H4 (cell line): Measurements from ENCODE around the gene C1orf232. TPM values are rescaled to one million over a fixed set of nuclear protein-coding genes. Genes with fewer than 3 reads are reported as not detected.

Experiments used
- DNase-seq: peaks from one replicate; pipeline ENCODE4 v3.0.0-alpha.2; 2015; ENCODE audit warnings: low spot score
- total RNA-seq: library from RNA; depleted of rRNA; stranded (reverse); fragments of >200 nt; shearing (Covaris generic); gene quantifications from 2 replicates; pipeline ENCODE4 v1.2.3, GENCODE V29; 2014

The C1orf232 gene
- total RNA-seq, 1 experiment from 2014 or later, result not detected

DNA sequence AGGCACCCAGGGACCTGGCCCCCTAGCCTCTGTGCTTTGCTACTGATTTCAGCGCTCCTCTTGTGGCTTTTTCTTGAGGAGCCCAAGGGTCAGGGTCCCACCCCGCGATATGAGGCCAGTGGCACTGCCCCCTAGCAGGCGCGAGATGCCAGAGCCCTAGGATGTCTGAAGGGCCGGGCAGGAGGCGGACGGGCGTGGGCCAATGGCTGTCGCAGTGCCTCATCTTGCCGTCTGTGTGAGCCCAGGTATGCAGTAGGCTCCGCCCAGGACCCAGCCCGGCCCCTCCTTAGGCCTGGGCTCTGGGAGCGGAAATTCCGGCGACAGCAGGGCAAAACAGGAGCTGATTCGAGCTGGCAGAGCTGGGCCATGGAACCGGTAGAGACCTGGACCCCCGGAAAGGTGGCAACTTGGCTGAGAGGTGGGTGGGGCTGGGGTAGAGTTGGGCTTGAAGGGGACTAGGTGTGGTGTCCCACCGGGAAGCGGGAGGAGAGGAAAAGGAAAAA lies 8.5 kb upstream of the C1orf232 start, which contains the start of gene CNKSR1:
Gene CNKSR1, plus strand, starts transcription at position 310 of the 503 bp plus-strand sequence. Its CDS starts 57 bp downstream, at position 367.
- no peak for DNase-seq

DNA sequence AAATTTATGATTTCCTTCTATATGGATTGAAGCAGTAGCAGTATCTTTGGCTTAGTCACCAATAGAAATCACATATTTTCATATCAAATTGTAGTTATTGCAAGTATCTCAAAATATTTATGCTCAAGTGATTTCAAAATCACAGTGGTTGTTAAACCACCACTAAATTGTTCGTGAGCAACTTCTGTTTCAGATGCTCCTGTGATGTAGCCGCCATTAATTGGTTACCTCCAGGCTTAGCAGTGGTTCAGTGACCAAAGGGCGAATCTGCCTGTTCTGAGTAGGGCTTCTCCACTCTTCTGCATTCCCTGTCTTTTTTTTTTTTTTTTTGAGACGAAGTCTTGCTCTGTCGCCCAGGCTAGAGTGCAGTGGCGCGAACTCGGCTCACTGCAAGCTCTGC lies 6.6 kb upstream of the C1orf232 start:
- DNase-seq, result no peak

DNA sequence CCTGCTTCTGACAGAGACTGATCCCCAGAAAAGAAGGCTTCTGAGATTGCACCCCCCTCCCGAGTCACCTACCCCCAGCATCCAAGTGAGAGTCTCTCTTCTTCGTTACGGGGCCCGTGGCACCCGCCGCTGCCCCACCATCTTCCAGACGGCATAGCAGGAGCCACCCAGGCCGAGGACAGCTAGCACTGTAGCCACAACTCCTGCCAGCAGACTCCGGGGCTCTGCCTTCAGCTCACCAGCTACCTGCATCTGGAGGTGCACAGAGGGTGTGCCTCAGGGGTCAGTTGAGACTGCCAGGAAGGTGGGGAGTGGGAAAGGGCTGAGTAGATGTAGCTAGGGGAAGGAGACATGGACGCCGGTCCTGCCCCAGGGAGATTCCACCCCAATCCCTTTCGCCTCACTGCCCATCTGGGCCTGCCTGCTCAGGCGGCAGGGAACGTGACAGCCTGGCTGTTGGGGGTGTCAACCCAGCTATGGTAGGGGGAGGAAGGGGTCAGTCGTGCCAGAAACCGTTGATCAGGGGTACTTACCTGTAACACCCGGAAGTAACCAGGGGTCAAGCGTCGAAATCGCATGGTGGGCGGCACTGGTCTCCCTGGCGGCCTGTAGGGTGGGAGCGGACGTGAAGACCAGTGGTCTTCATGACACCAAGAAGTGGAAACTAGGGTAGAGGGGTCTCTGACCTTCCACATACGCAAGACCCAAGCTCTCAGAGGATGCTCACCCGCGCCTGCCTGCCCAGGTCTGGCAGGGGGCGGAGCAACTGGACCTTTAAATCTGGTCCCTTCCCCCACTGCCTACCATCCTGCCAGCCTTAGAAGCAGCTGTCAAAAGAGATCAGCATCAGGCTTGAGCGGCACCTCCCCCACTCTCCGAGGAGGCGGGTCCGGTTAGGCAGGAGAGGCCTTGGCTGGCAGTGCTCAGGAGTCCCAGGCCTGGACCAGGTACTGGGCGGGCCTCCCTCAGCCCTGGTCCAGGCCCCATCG lies 2.6 kb upstream of the C1orf232 start, which contains the start of gene ZNF593OS:
Gene ZNF593OS, minus strand, starts transcription at position 749 of the 989 bp plus-strand sequence. Its CDS starts 171 bp downstream, at position 578.
- no peak for DNase-seq

DNA sequence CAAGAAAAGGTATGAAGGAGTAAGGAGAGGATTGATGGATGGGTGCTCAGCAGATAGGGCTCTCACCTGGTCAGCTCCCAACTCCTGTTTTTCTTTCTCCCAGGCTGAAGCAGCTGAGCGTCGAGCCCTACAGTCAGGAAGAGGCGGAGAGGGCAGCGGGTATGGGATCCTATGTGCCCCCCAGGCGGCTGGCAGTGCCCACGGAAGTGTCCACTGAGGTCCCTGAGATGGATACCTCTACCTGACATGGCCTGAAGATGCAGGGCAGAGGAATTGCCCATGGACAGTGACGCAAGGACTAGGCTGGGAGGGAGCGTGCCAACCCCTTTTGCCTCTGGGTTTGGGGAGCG lies 1.7 kb upstream of the C1orf232 start:
- DNase-seq, result no peak

DNA sequence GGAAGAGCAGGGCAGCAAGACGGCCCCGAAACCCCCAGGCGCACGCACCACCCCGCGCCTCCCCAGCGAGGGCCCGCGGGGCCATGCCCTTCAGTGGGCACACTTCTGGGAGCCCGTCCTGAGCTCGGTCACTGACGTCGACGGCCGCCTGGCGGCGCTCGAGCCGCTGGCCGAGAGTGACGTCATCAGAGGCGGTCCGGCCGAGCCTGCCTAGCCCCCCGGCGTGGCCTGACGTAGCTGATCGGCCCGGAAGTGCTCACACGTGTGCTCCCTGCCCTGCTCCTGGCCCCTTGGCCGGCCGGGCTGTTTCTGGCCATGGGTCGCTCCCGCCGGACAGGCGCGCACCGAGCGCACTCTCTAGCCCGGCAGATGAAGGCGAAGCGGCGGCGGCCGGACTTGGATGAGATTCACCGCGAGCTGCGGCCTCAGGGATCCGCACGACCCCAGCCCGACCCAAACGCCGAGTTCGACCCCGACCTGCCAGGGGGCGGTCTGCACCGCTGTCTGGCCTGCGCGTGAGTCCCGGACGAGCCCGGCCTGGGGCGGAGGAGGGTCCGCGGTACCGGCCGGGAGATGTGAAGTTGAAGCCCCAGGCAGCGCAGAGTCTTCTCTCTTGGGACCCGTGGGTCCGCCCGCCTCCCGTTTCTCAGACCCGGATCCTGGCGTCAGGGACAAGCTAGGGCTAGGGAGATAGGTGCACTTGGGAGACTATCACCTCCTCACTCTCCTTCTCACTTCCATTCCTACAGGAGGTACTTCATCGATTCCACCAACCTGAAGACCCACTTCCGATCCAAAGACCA lies 1.1 kb upstream of the C1orf232 start, which contains the start of gene ZNF593:
Gene ZNF593, plus strand, starts transcription at position 240 of the 803 bp plus-strand sequence. Its CDS starts 76 bp downstream, at position 316.
- DNase-seq, result peak; percentile 91

DNA sequence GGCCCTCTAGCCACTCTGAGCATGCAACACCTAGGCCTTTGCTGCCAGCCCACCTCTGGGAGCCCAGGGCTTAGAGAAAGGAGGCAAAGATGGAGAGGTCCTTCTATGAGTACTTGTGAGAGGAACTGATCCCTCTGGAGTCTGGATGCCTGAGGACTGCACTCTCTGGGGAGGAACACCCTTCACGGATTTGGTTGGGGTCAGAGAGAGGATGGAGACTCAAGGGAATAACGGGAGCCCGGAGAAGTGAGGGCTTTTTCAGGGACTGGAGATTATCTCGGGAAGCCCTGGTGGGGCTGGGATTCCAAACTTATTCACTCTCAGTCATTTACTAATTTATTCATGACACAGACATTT lies 413 bp upstream of the C1orf232 start:
- no peak for DNase-seq

DNA sequence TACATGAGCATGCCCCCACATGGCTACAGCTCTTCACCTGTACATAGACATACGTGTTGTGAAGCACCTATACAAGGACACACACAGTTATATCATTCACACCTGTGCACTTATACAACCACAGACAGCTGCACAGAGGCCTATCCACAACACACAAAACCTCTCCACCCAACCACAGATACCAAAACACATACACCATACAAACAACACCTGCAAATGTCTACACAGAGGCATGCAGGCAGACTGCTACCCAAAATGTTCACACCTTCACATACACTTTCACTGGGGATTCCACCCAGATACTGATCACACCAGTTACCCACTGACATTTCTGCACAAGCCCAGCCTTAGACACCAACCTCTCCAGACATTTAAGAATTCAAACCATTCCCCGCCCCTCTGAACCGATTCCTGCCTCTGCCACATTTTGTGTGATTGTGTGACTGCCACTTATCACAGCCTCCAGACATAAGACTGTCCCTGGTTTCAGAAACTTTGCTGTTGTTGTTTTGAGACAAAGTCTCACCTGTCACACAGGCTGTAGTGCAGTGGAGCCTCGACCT lies 2.0 kb downstream of the C1orf232 start:
- DNase-seq, result no peak

DNA sequence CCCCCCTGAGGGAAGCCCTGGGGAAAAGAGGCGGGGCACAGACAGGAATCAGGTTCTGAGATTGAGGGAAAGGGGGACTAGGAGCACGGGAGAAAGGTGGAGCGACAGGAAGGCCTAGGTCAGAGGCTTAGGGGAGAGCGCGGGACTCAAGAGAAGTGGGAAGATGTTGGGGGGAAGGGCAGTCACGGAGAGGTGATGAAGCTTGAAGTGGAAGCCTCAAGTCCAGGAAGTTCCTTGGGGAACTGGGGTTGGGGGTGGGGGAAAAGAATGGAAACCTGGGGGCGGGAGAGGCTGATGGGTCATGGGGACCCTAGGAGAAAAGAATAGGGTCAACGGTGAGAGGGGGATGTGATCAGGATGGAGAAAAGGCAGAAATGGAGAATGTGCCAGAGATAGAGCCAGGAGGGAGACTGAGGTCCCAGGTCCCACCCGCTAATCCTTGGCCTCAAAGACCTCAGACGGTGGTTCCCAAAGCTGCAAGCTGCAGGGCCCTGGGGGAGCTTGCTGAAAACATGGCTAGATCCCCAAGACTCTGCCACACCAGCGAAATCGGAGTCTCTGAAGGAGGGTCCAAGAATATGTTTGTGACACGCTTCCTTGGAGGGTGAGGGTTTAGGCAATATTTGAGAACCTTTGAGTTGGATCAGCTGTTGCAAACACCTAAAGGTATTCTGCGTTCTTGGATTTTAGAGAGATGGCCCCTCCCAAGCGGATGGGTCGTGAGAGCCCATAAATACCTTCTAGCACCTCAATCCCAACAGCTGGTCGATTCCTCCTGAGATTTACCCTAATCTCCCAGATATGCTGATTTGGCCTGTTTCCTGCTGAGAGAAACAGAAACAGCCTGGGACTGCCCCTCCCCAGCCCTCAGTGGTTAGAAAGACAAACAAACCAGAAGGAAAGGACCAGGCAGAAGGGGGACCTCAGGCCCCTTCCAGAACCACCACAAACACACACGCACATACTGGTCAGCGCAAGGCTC lies 3.6 kb downstream of the C1orf232 start:
- no peak for DNase-seq

DNA sequence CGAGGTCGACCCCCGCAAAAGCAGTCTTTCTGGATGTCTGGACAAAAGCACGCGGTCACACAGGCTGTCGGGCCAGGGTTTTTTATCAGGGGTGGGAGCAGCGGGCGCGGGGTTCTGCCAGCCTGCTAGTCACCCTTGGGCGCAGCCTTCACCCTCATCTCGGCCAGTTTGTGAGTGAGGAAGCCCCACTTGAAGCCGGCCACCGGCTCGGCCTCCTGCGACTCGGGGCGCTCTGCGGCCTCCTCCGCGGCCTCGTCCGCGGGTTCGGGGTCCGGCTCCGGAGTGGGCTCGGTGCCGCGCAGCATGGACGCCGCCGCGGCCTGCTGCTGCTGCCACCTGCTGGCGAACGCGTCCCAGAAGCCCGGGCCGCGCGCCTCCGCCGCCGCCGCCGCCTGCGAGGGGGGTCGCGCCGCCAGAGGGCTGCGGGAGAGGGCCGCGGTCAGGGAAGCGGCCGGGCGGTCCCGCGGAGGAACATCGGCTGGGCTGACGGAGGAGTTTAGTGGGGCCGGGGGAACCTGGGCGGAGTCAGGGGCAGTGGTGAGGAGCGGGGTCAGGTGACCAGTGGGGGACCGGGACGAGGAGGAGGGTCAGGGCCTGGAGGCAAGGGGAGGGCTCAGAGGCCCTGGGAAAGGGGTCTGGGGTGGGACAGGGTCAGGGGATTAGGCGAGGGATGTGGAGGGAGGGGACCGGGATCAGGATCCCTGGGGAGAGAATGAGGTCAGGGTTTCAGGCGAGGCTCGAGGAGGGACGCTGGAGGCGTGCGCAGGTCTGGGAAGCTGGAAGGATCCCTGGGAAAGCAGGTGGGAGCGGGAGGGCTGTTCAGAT lies 4.5 kb downstream of the C1orf232 start:
- DNase-seq, result no peak

DNA sequence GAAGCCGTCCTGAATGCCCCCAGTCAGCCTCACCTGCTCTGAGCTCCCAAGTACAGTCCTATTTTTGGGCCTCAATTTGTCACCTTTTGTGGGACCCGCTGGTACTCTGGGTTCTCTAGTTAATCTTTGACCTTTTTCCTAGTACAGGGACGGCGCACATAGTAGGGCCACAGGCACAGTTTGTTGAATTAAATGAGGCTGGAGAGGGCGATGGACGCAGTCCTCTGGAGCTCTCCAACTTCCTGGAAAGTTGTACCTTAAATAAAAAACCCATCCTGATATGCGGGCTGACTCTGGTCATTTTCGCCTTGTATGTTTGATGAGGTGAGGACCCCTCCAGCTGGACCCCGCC lies 5.1 kb downstream of the C1orf232 start:
- DNase-seq, result no peak

DNA sequence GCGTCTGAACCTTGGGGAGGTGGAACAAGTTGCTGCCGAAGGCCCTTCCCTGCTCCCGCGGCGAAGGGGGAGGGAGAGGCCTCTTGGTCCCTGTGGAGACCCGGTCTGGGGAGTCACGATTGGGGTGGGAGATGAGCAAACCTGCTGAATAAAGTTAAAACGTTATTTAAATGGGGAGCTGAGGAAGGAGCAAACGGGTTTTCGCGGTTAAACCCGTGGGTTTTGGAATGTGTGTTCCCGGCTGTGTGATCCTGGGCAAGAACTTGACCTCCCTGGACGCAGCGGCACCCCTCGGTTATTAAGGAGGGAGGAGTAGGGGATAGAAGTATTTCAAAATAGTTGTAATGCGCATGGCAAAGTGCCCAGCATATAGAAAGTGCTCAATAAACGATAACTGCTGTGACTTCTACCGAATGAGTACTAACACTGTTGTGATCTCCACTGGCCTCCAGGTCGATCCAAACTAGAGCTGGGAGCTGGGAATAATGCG lies 6.5 kb downstream of the C1orf232 start:
- DNase-seq, result no peak

DNA sequence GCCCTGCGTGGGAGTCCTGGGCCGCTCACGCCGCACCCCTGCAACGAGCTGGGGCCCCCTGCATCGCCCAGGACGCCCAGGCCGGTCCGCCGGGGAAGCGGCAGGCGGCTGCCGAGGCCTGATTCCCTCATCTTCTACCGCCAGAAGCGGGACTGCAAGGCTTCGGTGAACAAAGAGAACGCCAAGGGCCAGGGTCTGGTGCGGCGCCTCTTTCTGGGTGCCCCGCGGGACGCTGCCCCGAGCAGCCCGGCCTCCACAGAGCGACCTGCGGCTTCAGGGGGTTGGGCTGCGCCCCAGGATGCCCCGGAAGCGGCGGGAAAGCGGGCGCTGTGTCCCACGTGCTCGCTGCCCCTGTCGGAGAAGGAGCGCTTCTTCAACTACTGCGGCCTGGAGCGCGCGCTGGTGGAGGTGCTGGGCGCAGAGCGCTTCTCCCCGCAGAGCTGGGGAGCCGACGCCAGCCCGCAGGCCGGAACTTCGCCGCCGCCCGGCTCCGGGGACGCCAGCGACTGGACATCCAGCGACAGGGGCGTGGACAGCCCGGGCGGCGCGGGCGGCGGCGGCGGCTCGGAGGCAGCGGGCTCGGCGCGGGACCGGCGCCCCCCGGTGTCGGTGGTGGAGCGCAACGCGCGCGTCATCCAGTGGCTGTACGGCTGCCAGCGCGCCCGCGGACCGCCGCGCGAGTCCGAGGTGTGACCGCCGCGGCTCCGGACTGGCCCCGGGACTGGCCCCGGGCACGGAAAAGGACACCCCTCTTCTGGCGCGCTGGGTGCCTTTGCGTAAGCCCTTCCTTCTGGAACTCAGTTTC lies 7.1 kb downstream of the C1orf232 start:
- no peak for DNase-seq

DNA sequence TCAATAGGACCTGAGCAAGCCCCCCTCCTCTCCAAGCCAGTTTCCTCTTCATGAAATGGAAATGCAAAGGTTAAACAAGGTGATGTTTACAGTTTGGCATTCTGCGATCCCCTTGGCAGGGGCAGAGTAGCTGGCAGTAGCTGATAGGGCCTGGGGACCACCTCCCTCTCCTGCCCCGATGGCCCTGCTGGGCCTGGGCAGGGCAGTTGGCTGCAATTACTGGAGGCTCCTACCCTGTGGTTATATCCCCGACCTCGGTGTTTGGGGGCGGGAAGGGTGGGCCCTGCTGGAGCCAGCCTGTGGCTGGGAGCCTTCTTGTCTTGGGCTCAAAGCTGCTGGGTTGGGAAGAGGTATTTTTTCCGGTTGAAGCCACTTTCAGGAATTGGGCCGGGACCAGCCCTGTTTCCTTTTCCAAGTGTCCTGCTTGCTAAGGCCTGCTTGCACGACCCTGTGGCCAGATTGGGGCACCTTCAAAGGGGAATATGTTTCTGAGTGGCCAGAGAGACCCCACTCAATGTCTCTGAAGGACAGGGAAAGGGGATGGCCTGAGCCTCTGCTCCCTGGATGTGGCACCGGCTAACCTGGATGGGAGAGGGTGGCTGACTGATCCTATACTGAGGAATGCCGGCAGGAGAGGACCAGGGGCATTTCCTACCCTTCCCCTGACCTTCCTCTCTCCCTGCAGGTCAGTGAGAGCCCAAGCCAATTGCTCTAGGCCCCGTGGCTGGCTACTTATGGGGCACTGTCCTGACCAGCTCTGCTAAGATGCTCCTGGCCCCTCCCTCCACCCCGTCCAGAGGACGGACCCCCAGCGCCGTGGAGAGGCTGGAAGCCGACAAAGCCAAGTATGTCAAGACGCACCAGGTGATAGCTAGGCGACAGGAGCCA lies 8.0 kb downstream of the C1orf232 start:
- DNase-seq, result no peak

DNA sequence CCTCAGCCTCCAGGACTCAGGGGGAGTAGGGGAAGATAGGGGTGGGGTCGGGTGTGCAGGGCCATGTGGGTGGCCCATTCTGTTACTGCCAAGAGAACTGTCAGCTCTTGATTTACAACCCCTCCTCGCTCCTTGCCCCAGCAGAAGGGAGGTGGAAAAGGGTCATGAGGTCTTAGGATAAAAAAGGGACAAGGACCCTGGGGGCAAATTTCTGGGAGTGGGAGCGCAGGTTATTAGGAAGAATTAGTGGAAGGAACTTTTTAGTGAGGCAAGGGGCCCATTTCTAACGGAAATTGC lies 9.1 kb downstream of the C1orf232 start:
- no peak for DNase-seq

DNA sequence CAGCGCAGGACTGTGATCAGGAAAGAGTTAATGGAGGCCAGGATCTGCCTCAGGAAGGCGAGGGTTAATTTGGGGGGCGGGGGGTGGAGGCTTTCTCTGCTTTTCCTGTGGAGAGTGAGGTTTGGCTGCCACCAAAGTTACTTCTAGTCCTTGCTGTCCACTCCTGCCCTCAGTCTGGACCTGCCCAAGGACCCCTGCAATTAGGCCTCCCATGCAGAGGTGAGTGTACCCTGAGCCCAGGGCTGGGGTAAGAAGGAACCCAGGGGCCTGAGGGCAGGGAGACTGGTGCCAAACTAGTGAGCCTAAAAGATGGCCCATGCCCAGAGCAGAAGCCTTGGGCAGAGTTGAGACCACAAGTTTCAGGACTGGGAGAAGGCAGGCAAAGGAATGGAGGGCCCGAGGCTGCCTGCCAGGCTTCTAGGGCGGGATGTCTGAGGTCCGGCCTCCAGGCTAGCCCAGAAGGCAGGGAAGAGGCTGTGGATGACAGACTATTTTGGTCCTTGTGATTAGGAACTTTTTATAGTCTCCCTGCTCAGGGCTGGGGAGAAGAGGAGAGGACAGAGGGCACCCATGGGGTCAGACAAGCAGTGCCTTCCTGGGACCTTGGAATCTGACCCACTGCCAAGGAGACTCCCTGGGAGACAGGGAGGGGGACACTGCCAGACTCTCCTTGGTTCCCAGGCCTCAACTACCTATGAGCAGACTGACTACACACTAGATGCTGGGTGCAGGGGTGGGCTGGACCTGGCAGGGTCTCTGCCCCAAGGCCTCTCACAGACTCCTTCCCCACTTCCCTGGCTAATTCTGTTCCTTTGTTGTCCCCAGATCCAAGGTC lies 9.6 kb downstream of the C1orf232 start, which contains the start of gene FAM110D:
Gene FAM110D, plus strand, starts transcription at position 172 of the 835 bp plus-strand sequence. CDS start 2,213 bp downstream, outside the sequence.
- no peak for DNase-seq

DNA sequence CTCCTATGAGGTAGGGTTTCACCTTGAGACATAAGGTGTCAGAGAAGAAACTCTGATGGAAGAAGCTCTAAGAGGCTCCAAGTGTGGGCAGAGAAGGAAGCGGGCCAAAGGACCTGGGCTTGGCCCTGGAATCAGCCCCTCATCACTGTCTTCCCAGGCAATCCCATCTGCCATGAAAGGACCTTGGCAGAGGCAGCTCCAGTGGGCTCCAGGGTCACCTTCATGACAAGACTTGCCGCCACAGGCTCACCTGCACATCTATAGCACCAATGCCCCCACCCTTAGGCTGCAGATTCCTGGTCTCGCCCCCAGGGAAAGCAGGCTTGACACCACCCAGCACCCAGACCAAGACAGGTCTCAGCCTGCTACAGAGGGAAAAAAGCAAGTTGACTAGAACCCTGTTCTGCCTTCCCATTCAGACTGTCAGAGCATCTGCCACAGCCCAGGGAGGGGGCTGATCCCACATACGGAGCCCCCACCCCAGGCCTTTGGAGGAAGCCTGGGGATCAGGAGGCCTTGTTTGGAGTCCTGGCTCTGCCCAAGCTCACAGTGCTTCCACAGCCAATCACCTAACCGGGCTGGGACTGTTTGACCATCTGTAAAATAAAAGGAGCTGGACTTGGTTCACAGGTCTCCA lies 10.4 kb downstream of the C1orf232 start:
- DNase-seq, result no peak
